OCI-LY3 (cell line): Measurements from ENCODE around the gene PDGFA.

ENCODE experiments used
- EZH2phosphoT487 ChIP-seq: fragments of 200-600 bp; shearing (Covaris generic); IDR thresholded peaks from 2 replicates; pipeline ENCODE4 v1.6.1; 2018; ENCODE audit warnings: antibody characterized with exemption, mixed run types, low read depth
- TF ChIP-seq, protein P1 (sequence below): fragments of 200-600, 300-600 bp; sonication (generic); IDR thresholded peaks from 2 replicates; pipeline ENCODE4 v1.5.1; 2014; ENCODE audit warnings: antibody characterized with exemption, low read length, low read depth

DNA sequence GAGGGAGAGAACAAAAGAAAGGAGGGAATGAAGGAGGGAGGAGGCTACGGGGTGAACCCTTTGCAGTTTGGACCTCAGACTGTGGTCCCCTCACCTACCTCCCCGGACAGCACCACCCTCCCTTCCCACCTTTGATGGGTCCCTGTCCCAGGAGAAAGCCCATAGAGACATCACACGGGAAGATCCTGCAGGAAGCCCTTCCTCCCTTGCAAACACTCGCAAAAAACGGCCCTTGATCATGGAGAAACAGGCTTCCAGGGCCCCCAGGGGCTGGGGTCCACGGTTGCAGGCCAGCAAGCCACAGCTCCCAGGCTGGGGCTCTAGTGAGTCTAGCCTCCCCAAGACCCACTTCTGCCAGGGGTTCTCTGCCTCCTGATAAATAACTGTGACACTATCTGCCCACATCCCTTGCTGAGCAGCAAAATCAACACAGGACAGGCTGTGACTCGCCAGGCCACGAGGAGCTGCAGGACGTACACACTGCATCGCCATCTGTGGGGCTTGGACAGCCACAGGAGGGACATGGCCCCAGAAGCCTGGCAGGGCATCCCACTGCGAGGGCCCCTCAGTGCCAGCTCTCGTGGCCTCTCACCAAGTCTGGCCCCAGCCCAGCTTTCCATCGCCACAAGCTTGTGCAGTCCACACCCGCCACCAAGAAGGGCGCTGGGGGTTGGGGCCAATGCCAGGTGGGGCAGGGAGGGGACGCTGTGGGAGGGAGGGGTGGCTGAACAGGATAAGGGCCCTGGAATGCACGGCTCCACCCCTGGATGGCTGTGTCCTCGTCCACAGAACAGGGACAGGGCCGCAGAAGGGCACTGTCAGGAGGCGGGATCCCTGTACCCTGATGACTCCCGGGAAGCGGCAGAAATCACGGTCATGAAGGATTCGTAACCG is 34.2 kb downstream of the PDGFA start:
- TF ChIP-seq, protein P1, sequence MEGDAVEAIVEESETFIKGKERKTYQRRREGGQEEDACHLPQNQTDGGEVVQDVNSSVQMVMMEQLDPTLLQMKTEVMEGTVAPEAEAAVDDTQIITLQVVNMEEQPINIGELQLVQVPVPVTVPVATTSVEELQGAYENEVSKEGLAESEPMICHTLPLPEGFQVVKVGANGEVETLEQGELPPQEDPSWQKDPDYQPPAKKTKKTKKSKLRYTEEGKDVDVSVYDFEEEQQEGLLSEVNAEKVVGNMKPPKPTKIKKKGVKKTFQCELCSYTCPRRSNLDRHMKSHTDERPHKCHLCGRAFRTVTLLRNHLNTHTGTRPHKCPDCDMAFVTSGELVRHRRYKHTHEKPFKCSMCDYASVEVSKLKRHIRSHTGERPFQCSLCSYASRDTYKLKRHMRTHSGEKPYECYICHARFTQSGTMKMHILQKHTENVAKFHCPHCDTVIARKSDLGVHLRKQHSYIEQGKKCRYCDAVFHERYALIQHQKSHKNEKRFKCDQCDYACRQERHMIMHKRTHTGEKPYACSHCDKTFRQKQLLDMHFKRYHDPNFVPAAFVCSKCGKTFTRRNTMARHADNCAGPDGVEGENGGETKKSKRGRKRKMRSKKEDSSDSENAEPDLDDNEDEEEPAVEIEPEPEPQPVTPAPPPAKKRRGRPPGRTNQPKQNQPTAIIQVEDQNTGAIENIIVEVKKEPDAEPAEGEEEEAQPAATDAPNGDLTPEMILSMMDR = no peak
- no peak for TF ChIP-seq EZH2phosphoT487
